ENCODE results near the gene IL10RA. TPM values are rescaled to one million over a fixed set of nuclear protein-coding genes. Genes with fewer than 3 reads are reported as not detected.

Gene IL10RA
- total and polyA plus RNA-seq, 9 of the 15 experiments (the other 6 are each of a cell fraction or from before 2014, with no cell fraction given): 0.17 to 17.3 (median 2.9) TPM

GRCh38 chr11:117976445-117976844, 9.7 kb upstream of the IL10RA start (continued):
- no peak for TF ChIP-seq ZNF584 (CRISPR knock-in tag; IDR thresholded peaks at IDR 0.05; ENCODE audit: low read depth)
- no peak for TF ChIP-seq DACH1 (IDR thresholded peaks at IDR 0.05; ENCODE audit: partially characterized antibody)
- TF ChIP-seq RBM39 (optimal IDR thresholded peaks at IDR 0.05; ENCODE audit: low read depth, low read length): no peak
- no peak for TF ChIP-seq ZBTB5 (IDR thresholded peaks at IDR 0.05)
- TF ChIP-seq TSC22D4 (tag; IDR thresholded peaks at IDR 0.05): no peak
- no peak for TF ChIP-seq ZBTB40 (IDR thresholded peaks at IDR 0.05)
- TF ChIP-seq ZBTB40 (CRISPR knock-in tag; IDR thresholded peaks at IDR 0.05): no peak
- no peak for TF ChIP-seq THRB (CRISPR knock-in tag; conservative IDR thresholded peaks at IDR 0.05)
- no peak for TF ChIP-seq ELF4 (CRISPR knock-in tag; IDR thresholded peaks at IDR 0.05)
- TF ChIP-seq SAP30 (IDR thresholded peaks at IDR 0.05; ENCODE audit: borderline replicate concordance, insufficient read depth, low read depth, low read length, poor library complexity, severe bottlenecking): no peak
- TF ChIP-seq, protein P1, sequence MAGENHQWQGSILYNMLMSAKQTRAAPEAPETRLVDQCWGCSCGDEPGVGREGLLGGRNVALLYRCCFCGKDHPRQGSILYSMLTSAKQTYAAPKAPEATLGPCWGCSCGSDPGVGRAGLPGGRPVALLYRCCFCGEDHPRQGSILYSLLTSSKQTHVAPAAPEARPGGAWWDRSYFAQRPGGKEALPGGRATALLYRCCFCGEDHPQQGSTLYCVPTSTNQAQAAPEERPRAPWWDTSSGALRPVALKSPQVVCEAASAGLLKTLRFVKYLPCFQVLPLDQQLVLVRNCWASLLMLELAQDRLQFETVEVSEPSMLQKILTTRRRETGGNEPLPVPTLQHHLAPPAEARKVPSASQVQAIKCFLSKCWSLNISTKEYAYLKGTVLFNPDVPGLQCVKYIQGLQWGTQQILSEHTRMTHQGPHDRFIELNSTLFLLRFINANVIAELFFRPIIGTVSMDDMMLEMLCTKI (IDR thresholded peaks at IDR 0.05; ENCODE audit: partially characterized antibody): no peak
- no peak for TF ChIP-seq ETS1 (conservative IDR thresholded peaks at IDR 0.05; ENCODE audit: control insufficient read depth, low read depth, low read length)
